WI38 (cell line): Measurements from ENCODE around the gene TOM1L1.

Experiments
- H3K4me3 ChIP-seq: 2 replicates; pipeline ENCODE4 v1.5.1; 2011; ENCODE audit warnings: low read depth, mild to moderate bottlenecking, control low read depth, low read length
- TF ChIP-seq, protein P1 (sequence below): IDR thresholded peaks from 2 replicates; pipeline ENCODE4 v1.5.1; 2012; ENCODE audit warnings: low read depth, mild to moderate bottlenecking, control low read depth, low read length

The TOM1L1 gene

GRCh38 chr17:54906683-54907082 is 6.0 kb downstream of the TOM1L1 start:
- H3K4me3 ChIP-seq: no peak overlapping the region
- TF ChIP-seq, protein P1, sequence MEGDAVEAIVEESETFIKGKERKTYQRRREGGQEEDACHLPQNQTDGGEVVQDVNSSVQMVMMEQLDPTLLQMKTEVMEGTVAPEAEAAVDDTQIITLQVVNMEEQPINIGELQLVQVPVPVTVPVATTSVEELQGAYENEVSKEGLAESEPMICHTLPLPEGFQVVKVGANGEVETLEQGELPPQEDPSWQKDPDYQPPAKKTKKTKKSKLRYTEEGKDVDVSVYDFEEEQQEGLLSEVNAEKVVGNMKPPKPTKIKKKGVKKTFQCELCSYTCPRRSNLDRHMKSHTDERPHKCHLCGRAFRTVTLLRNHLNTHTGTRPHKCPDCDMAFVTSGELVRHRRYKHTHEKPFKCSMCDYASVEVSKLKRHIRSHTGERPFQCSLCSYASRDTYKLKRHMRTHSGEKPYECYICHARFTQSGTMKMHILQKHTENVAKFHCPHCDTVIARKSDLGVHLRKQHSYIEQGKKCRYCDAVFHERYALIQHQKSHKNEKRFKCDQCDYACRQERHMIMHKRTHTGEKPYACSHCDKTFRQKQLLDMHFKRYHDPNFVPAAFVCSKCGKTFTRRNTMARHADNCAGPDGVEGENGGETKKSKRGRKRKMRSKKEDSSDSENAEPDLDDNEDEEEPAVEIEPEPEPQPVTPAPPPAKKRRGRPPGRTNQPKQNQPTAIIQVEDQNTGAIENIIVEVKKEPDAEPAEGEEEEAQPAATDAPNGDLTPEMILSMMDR: no peak

DNA sequence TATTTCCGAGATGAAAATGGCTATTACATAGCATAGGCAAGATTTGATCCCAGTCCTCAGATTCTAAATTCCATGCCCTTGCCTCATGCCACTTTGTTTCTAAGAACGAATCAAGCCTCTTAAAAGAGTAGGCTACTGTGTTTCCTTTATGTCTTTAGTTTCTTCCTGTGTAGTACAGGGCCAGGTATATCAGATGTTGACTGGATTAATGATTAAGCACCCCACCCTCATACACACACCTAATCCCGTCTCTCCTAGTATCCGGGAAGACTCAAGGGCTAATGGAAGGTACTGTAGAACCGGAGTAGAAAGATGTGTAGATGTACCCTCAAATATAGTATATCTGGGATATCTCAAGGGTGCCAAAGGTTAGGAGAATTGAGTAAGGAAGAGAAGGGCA is 6.7 kb downstream of the TOM1L1 start:
- H3K4me3 ChIP-seq: no peak overlapping the region
- TF ChIP-seq, protein P1: no peak

- TF ChIP-seq, protein P1: no peak
- no peak overlapping the region for H3K4me3 ChIP-seq
Observed at GRCh38 chr17:54909766-54910165, 9.1 kb downstream of the TOM1L1 start.

- TF ChIP-seq, protein P1: no peak
- no peak overlapping the region for H3K4me3 ChIP-seq
Observed at GRCh38 chr17:54916721-54917120, 16.1 kb downstream of the TOM1L1 start.

DNA sequence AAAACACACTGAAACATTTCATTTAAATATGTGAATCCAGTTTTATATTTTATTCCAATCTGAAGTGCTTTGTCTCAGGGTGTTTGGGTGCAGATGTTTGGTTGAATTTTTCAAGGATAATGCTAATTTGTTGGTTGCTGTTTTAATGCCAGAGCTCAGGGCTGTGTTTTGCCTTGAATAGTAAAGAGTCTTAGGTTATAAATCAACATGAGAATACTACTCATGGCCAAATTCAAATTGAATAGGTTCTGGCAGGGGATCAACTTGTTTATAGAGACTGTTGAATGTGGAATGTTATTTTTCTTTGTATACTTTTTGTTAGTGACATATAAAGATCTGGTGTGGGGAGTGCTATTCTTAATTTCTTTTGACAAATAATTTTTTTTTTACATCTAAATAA is 18.8 kb downstream of the TOM1L1 start:
- H3K4me3 ChIP-seq: no peak overlapping the region
- TF ChIP-seq, protein P1: no peak

DNA sequence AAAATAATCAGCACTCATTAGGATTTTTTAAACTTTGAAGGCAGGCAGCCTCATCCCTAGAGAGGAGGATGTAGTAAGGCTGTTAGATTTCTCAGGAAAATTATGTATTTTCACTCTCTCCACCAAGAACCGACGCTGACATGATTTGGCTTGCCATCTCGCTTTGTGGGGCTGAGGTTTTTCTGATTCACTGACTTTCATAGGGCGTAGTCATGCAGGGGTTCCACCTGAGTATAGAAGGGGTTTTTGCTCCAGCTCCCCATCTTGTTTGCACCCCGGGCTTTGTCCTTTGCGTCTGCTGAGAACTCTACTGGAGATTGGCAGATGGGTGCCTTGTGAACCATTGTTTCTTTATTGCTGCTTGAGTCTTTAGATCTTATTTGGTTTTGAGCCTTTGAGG is 20.2 kb downstream of the TOM1L1 start:
- TF ChIP-seq, protein P1: no peak

GRCh38 chr17:54924405-54924804 is 23.8 kb downstream of the TOM1L1 start:
- no peak overlapping the region for H3K4me3 ChIP-seq
- TF ChIP-seq, protein P1: no peak

More for the DNA sequence above, 20.2 kb downstream of the TOM1L1 start:
- no peak overlapping the region for H3K4me3 ChIP-seq
